ENCODE data around the gene ZBTB22.
A peak's percentile ranks its signal among the peaks of the same experiment; 100 is the strongest.
"Not testable (repeated sequence)": the region's sequence is repeated elsewhere in the genome, so short reads cannot be mapped to it uniquely, and the experiment has no call there.

Gene ZBTB22

GRCh38 chr6:33317669-33318425 is at the start of gene ZBTB22:
Gene ZBTB22 (minus strand): TSS chr6:33317744. CDS start chr6:33316916, 828 bp downstream.
- peak; percentile 98 to 99 for DNase-seq

- no peak for DNase-seq
These were observed 49.6 kb upstream of the ZBTB22 start for GRCh38 chr6:33367009-33367714.

- not testable (repeated sequence) for DNase-seq
These were observed 47.8 kb upstream of the ZBTB22 start for GRCh38 chr6:33365206-33365971.

- not testable (repeated sequence) for DNase-seq
These were observed 47.1 kb upstream of the ZBTB22 start for GRCh38 chr6:33364475-33365205.

DNA sequence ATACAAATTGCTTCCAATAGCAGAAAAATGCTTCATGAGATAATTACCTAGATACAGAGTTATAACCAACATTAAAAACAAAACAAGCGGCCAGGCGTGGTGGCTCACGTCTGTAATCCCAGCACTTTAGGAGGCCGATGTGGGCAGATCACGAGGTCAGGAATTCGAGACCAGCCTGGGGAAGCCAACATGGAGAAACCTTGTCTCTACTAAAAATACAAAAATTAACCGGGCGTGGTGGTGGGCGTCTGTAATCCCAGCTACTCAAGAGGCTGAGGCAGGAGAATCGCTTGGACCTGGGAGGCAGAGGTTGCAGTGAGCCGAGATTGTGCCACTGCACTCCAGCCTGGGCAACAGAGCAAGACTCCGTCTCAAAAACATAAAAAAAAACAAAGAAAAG is 45.9 kb upstream of the ZBTB22 start:
- not testable (repeated sequence) for DNase-seq

- DNase-seq = no peak
These were observed 41.8 kb upstream of the ZBTB22 start for GRCh38 chr6:33359331-33359730.

- DNase-seq = not testable (repeated sequence)
These were observed 39.8 kb upstream of the ZBTB22 start for GRCh38 chr6:33357160-33357871.

- no peak for DNase-seq
These were observed 38.8 kb upstream of the ZBTB22 start for GRCh38 chr6:33356295-33356694.

GRCh38 chr6:33355860-33356259 is 38.3 kb upstream of the ZBTB22 start:
- DNase-seq = not testable (repeated sequence)

DNA sequence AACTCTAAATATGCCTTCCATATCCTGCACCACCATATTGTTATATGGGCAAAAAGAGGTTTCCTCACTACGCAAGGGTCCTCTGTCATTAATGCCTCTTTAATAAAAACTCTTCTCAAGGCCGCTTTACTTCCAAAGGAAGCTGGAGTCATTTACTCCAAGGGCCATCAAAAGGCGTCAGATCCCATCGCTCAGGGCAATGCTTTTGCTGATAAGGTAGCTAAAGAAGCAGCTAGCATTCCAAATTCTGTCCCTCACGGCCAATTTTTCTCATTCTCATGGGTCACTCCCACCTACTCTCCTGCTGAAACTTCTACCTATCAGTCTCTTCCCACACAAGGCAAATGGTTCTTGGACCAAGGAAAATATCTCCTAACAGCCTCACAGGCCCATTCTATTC is 30.3 kb upstream of the ZBTB22 start:
- no peak for DNase-seq

DNA sequence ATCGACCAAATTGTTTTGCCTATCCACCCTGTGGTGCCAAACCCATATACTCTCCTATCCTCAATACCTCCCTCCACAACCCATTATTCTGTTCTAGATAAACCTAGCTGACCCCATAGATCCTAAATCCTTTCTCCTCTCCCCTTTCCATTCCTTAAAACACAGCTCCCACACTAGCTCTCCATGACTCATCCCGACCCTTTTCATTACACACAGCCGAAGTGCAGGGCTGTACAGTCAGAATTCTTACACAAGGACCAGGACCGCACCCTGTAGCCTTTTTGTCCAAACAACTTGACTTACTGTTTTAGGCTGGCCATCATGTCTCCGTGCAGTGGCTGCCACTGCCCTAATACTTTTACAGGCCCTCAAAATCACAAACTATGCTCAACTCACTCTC is 29.4 kb upstream of the ZBTB22 start:
- DNase-seq = not testable (repeated sequence)

DNA sequence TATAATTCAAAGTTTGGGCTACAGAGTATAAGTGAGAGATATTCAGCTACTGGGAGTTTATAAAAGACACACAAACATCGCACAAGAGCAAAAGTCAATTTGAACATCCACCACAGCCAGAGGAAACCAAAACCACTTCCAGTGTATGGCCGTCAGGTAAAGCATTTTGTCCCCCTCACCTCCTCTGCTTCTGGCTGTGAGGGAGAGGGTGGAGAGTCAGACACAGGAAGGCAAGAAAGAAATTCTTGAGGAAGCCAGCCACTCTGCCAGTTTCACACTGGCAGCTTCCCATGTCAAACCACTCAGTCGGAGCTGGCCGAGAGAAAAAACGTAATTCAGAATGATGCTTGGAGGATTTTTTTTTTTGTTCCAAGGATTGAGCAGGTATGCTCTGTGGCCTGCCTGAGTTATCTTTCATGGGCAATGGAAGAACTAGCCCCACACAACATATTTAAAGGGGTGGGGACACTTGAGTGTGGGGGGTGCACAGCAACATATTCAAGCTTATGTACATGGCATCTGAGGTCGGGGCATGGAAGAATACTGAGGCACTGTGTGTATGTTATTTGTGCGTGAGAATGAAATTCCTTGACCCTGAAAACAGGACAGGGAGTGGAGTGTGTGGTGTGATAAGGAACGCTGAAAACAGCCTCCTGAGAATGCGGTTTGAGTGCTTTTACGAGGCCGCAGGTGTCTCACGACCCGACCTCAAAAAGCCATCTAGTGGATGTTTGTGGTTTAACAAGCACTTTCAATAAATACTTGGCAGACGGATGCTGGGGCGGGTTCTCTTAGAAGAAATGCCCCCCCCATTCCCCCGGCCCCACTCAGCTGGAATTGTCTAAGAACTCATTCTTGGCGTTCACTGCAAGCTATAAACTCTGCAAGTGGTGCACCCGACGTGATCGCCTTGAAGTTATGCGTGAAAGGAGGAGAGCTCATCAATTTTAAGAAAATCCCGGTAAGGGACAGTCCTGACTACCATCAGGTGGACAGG is 27.5 kb upstream of the ZBTB22 start:
- DNase-seq = peak; percentile 16 to 57

- no peak for DNase-seq
These were observed 26.5 kb upstream of the ZBTB22 start for GRCh38 chr6:33343953-33344611.

- DNase-seq = not testable (repeated sequence)
These were observed 26.0 kb upstream of the ZBTB22 start for GRCh38 chr6:33343606-33343952.

GRCh38 chr6:33339193-33339592 is 21.6 kb upstream of the ZBTB22 start:
- DNase-seq = no peak

DNA sequence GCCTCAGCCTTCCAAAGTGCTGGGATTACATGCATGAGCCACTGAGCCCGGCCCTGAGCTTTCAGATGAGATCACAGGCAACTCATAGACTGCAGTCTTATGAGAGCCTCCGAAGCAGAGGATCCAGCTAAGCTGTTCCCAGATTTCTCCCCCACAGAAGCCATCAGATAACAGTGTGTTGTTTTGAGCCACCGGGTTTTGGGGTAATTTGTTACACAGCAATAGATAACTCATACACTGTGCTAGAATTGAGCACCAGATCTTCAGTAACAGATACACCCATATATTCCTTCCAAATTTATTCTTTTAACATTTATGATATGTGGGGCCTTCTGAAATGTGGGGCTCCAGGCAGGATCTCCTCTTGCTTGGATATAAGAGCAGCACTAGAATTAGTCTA is 19.0 kb upstream of the ZBTB22 start:
- DNase-seq = no peak

DNA sequence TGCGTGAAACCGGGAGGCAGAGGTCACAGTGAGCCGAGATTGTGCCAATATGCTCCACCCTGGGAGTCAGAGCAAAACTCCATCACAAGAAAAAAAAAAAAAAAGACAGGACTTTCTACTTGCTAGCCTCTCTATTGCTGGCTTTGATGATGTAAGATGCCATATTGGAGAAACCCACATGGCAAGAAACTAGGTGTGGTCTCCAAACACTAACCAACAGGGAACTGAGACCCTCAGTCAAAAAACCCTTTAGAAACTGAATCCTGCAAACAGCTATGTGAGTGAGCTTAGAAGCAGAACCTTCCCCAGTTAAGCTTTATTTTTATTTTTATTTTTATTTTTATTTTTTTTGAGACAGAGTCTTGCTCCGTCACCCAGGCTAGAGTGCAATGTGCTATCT is 18.4 kb upstream of the ZBTB22 start:
- no peak for DNase-seq

- no peak for DNase-seq
These were observed 16.1 kb upstream of the ZBTB22 start for GRCh38 chr6:33333666-33334065.

GRCh38 chr6:33330736-33331135 is 13.2 kb upstream of the ZBTB22 start:
- no peak for DNase-seq

GRCh38 chr6:33329058-33329457 is 11.5 kb upstream of the ZBTB22 start:
- DNase-seq = no peak

All from SW 1271 (cell line).